GM19193 (cell line): Measurements from ENCODE around the gene RAB29.

ENCODE experiments used
- POLR2A ChIP-seq: IDR thresholded peaks from 4 replicates; pipeline ENCODE4 v1.6.1; 2011; ENCODE audit not compliant: insufficient read depth, insufficient read length; ENCODE audit errors: extremely low read depth

RAB29 gene

DNA sequence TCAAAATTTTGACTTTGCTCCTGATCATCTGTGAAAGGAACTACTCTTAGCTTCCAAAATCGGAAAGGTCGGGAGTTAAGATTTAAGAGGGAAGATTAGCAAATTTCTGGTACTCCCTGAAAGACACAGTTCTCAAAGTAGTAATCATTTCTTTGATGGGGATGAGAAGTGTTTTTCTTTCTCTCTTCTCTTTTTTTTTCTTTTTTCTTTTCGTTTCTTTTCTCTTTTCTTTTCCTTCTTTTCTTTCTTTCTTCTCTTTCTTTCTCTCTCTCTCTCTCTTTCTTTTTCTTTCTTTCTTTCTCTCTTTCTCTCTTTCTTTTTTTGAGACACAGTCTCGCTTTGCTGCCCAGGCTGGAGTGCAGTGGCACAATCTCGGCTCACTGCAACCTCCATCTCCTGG is 5.1 kb upstream of the RAB29 start:
- no peak for TF ChIP-seq POLR2A

DNA sequence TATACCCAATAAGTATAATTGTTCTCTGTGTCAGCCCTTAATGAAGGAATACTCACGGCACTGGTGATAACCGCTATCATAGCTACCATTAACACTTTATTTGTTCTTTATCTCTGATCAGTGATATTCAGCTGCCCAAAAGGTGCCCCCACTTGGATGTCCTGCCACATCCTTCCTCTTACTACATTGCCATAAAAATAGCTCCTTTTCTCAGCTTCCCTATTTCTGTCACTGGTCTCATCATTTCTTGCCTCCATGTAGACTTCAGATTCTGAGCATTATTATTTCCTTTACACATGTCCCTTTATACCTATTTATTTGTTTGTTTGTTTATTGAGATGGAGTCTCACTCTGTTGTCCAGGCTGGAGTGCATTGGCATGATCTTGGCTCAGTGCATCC is 2.7 kb upstream of the RAB29 start:
- TF ChIP-seq POLR2A, result no peak

DNA sequence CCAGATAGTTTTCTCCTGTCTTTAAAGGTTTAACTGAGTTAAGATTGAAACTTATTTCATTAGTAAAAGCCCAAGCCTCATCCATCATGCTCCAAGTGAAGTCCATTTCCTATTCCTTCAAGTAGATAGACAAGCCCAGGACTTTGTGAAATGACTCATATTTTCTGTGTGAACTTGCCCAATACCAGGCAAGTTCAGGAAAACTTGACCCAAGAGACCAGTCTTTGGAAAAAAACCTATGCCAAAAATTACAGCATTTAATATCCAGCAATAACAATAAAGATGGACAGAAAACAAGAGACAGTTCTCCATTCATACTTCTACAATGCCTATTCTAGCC is 405 bp upstream of the RAB29 start:
- no peak for TF ChIP-seq POLR2A

DNA sequence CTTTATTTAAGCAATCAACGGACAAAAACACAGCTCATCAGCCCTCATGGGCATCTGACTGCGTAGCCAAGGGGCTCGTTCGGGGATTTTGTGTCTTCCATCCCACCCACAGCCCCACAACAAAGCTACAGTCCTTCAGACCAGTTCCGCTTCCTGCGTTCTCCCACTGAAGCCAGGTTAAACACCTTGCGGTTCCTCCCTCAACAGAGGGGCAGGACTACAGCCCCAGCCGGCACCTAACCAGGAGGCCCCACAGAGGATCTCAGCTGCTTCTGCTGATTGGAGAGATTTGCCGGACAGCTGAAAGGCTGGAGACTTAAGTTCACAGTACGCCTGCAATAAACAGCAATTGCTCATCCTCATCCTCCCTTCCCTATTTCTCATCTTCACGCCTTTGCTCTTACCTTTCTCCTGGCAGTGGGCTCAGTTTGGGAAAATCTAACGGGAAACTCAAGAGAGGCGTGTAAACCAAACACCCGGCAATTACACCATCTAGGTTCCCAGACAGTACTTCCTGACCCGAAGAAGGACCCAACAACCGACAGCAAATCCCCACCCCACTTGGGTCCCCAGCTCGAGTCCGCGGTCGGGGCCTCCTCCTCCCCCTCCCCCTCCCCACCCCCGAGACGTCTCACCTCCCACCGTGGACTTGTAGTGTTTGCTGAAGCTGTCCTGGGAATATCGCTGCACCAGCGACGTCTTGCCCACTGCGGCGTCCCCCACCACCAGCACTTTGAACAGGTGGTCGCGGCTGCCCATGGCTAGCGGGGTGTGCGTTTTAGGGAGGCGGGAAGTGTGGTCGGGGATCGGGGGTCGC is 876 bp downstream of the RAB29 start:
- no peak for TF ChIP-seq POLR2A

DNA sequence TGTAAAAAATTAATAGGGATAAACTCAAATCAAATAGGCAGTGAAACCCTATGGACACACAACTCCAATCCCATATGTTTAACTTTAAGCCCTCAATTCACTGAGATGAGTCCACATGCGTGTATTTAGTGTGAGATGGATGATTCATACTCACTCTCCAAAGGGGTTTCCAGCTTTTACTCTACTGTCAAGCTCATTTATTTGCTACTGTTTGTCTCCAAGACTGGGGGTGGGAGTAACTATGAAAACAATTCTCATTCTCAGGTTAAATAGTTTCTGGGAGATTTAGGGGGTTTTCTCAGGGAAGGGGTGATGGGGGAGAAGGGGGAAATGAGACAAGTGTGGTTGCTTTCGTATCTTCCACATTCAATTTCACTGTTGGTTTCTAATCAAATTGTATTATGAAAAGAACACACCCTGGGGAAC is 2.7 kb downstream of the RAB29 start:
- no peak for TF ChIP-seq POLR2A

DNA sequence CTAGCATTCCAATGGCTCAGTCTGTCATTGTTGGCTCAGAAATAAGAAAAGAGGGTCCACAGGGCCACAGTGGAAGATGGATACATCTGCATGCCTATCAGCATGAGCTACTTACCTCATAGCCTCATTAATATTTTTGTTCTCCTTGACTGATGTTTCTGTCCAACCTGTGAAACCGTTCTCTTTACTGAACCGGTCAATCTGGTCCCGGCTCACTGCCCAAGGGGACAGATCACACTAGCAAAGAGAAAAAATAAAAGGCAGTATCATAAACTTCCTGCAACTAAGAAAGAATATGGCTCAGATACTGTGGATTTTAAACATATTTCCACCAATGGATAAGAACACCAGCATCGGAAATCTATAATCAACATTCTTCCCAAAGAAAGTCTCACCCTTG is 4.7 kb downstream of the RAB29 start:
- TF ChIP-seq POLR2A, result no peak

DNA sequence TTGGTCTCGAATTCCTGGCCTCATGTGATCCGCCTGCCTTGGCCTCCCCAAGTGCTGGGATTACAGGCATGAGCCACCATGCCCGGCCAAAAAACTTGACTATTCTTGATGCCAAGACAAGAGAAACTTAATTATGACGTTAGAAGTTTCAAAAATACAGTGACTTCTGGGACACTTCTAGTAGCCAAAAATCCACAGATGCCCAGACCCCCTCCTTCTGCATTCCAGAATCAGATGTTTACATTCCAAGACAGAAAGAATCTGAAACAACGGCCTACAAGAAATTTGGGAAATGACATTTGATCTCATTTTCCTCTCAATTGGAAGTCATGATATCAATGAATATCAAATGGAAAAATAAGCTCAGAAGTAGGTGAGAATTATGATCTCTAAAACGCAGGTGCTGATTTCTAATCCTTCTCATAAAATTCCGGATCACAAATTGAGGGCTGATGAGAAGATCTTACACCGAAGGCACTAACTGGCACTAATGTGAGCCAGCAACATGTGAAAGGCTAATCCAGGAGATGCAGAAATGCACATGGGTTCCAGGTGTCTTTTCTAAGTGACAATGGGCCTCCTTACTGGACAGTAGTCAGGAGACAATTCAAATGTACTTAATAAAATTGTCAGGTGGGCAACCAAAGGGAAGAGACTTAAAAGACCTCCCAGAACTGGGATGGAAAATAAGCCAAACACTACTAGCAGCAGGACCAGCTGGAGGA is 5.5 kb downstream of the RAB29 start:
- TF ChIP-seq POLR2A, result no peak

DNA sequence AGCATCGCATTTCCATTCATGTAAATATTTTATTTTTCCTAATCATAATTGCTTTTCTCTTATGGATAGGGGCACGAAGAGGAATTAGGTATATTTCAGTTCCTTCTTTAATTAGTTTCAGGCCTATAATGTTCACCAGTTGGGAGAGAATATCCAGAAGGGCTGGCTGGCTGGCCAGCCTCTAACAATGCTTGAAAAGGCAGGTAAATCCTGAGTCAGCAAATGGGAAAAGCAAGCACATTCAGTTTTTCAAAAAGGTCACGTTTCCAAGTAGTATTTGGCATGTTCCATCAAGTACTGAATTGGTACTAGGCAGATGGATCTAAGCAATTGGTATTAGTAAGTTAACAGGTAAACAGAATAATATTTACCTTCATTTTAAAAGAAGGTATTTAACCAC is 8.0 kb downstream of the RAB29 start:
- TF ChIP-seq POLR2A, result no peak

DNA sequence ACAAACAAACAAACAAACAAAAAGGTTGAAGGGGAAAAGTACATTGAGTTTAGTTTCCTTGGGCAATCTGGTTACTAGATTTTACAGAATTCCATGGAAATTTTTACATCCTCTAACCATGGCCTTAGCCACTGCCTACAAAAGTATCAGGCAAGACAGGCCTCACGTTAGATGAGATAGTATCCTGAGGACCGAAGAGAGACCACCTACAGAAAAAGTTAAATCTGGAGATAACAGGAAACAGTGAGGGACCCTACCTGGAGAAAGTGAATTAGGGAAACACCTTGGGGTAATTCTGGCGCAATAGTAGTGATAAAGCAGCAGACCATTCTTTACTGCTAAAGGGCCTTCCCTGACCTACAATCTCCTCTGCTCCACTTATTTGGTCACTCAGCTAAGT is 8.7 kb downstream of the RAB29 start:
- no peak for TF ChIP-seq POLR2A

DNA sequence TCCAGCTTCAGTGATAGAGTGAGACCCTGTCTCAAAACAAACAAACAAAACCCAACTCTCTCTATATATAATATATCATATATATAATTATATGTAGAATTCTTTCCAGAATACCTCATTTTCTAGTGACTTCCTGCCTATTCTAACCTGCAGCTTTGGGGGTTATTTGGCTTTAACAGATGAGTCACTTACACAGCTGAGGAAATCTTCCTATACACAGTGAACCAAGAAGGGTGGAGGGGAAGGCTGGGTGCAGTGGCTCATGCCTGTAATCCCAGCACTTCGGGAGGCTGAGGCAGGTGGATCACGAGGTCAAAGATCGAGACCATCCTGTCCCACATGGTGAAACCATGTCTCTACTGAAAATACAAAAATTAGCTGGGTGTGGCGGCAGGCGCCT is 9.2 kb downstream of the RAB29 start:
- TF ChIP-seq POLR2A, result no peak

DNA sequence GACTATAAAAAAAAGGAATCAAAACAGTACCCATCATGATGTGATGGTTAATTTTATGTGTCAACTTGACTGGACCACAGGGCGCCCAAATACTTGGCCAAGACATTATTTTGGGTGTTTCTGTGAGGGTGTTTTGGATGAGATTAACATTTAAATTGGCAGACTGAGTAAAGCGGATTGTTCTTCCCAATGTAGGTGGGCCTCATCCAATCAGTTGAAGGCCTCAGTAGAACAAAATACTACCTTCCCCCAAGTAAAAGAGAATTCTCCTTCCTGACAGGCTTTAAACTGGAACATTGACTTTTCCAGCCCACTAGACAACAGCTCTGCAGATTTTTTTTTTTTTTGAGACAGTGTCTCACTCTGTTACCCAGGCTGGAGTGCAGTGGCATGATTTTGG is 10.7 kb downstream of the RAB29 start:
- TF ChIP-seq POLR2A, result no peak

DNA sequence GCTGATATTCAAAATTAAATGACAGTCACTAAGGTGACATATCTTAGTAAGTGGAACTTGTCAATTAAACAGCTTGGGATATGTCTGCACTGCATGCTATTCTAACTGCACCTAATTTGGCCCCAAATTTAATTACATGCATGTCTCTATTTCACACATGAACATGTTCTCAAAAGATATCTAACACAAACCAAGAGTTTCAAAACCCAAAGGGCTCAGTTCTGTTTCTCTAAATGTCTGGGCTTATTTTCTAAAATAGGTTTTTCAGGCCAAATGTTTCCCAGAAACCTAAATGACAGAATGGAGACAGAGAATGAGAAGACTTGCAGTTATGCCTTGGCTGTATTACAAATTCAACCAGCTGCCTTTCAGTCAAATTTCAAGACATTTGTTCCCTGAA is 11.3 kb downstream of the RAB29 start:
- TF ChIP-seq POLR2A, result no peak

DNA sequence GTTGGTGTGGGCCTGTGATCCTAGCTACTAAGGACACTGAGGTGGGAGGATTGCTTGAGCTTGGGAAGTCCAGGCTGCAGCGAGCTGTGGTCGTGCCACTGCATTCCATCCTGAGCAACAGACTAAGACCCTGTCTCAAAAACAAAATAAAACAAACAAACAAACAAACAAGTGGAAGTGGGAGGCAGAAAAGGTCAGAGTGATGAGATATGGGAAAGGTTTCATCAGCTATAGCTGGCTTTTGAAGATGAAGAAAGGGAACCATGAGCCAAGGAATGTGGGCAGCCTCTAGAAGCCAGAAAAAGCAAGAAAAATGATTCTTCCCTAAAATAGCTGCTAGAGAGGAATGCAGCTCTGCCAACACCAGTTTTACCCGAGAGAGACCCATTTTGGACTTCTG is 14.7 kb downstream of the RAB29 start:
- TF ChIP-seq POLR2A, result no peak

DNA sequence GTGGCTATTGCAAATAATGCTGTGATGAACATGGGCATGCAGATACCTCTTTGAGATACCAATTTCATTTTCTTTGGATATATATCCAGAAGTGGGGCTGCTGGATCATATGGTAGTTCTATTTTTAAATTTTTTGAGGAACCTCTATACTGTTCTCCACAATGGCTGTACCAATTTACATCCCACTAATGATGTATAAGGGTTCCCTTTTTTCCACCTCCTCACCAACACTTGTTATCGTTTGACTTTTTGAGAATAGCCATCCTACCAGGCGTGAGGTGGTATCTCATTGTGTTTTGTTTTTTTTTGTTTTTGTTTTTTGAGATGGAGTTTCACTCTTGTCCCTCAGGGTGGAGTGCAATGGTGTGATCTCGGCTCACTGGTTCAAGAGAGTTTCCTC is 18.7 kb downstream of the RAB29 start:
- no peak for TF ChIP-seq POLR2A

DNA sequence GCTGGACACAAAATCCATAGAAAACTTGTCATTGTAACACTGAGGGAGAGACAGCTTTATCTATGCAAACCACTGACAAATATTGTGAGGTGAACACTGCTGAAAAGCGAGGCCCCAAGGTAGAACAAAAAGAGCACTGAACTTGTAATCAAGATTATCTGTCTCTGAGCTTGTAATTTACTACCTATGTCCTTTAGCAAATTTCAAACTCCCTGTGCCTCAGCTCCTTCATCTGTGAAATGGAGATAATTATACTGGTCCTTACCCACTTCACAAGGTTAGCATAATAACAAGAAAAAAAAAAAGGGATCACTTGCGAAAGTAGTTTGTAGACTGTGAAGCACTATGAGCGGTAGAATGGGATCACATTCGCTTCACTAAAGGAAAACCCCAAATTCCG is 20.4 kb downstream of the RAB29 start:
- no peak for TF ChIP-seq POLR2A

DNA sequence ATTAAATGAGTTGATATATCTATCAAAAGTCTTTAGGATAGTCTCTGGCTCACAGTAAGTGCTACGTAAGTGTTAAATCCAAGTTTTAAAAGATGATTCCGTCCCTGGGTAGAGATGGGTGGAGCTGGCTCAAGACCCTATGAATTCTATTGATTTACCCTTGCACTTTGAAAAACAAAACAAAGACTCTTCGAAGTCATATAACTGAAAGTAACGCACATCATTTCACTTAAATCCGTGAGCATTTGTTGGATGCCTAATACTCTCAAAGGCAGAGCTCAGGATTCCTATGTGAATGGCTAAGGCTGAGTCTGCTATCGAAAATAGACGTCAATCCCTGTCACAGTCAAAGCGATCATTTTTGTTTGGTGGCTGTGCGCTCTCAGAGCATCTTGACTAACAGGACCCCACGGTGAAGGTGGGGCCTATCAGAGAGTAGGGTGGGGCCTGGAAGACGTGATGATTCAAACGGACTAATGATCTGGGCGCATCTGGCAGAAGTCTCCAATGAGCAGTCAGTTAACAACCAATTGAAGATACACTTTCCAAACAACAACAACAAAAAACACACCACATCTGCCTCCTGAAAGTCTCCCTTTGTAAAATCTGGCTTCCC is 24.1 kb downstream of the RAB29 start:
- TF ChIP-seq POLR2A, result no peak
